OCI-LY1 (cell line): ENCODE results near the gene SYT4.

ENCODE experiments used
- H2AFZ ChIP-seq: fragments of 200-600 bp; sonication (generic), shearing (Covaris generic); 2 replicates; pipeline ENCODE4 v1.6.0; 2014; ENCODE audit warnings: antibody characterized with exemption, mild to moderate bottlenecking, low read length
- H3F3A ChIP-seq: fragments of 200-600 bp; sonication (generic), shearing (Covaris generic); 2 replicates; pipeline ENCODE4 v1.6.0; 2014; ENCODE audit warnings: mild to moderate bottlenecking, antibody characterized with exemption, low read length, moderate library complexity; ENCODE audit not compliant: insufficient read depth
- H3K27ac ChIP-seq: fragments of 200-600 bp; sonication (generic); 2 replicates; pipeline ENCODE4 v1.5.1; 2014; ENCODE audit warnings: low read length, mixed run types, mild to moderate bottlenecking, low read depth; ENCODE audit not compliant: poor library complexity, severe bottlenecking
- H3K27me3 ChIP-seq: fragments of 200-600 bp; sonication (generic); 2 replicates; pipeline ENCODE4 v1.6.0; 2014; ENCODE audit warnings: antibody characterized with exemption, mild to moderate bottlenecking, low read length, moderate library complexity; ENCODE audit not compliant: insufficient read depth
- H3K36me3 ChIP-seq: fragments of 200-600 bp; sonication (generic); 2 replicates; pipeline ENCODE4 v1.6.1; 2014; ENCODE audit warnings: mild to moderate bottlenecking, antibody characterized with exemption, low read length, moderate library complexity, mixed read lengths; ENCODE audit not compliant: insufficient read depth
- H3K4me1 ChIP-seq: fragments of 200-600 bp; sonication (generic); 2 replicates; pipeline ENCODE4 v1.5.1; 2014; ENCODE audit warnings: mild to moderate bottlenecking, low read length, moderate library complexity; ENCODE audit not compliant: insufficient read depth, severe bottlenecking
- H3K4me2 ChIP-seq: fragments of 200-600 bp; sonication (generic), shearing (Covaris generic); 2 replicates; pipeline ENCODE4 v1.6.1; 2014; ENCODE audit warnings: low read length
- H3K4me3 ChIP-seq: fragments of 200-600 bp; sonication (generic); 2 replicates; pipeline ENCODE4 v1.5.1; 2014; ENCODE audit warnings: low read length, low read depth, mild to moderate bottlenecking, mixed read lengths; ENCODE audit not compliant: poor library complexity, severe bottlenecking
- H3K79me2 ChIP-seq: fragments of 200-600 bp; shearing (Covaris generic); 2 replicates; pipeline ENCODE4 v1.6.1; 2016; ENCODE audit warnings: mixed run types, low read length, mixed read lengths; ENCODE audit not compliant: insufficient read depth
- H3K9ac ChIP-seq: fragments of 200-600 bp; sonication (generic), shearing (Covaris generic); 2 replicates; pipeline ENCODE4 v1.6.1; 2014; ENCODE audit warnings: mild to moderate bottlenecking, low read length, mixed read lengths
- H3K9me2 ChIP-seq: fragments of 200-600 bp; sonication (generic), shearing (Covaris generic); 2 replicates; pipeline ENCODE4 v1.6.1; 2014; ENCODE audit warnings: low read depth, mild to moderate bottlenecking, low read length, mixed read lengths
- H3K9me3 ChIP-seq: fragments of 200-600 bp; shearing (Covaris generic); 2 replicates; pipeline ENCODE4 v1.6.1; 2014; ENCODE audit warnings: low read length, mixed read lengths
- H4K20me1 ChIP-seq: fragments of 200-600 bp; sonication (generic), shearing (Covaris generic); 2 replicates; pipeline ENCODE4 v1.6.0; 2016; ENCODE audit warnings: mild to moderate bottlenecking, low read length; ENCODE audit not compliant: insufficient read depth
- EZH2 ChIP-seq: fragments of 200-600 bp; sonication (generic), shearing (Covaris generic); IDR thresholded peaks from 2 replicates; pipeline ENCODE4 v1.8.0; 2017; ENCODE audit warnings: borderline replicate concordance, mixed run types, mild to moderate bottlenecking, antibody characterized with exemption, low read length, moderate library complexity, mixed read lengths
- TF ChIP-seq, protein P1 (sequence below): fragments of 200-600 bp; sonication (generic), shearing (Covaris generic); IDR thresholded peaks from 2 replicates; pipeline ENCODE4 v1.5.1; 2017; ENCODE audit warnings: mild to moderate bottlenecking, antibody characterized with exemption, low read length, moderate library complexity, mixed read lengths

Gene SYT4

GRCh38 chr18:43220691-43221090 lies 56.6 kb downstream of the SYT4 start:
- no peaks in the 10 kb centered on the region for H3K4me1 ChIP-seq
- H3K36me3 ChIP-seq: no peaks in the 10 kb centered on the region
- no peaks in the 10 kb centered on the region for H3K27me3 ChIP-seq
- H3K27ac ChIP-seq: no peak overlapping the region
- H3K9ac ChIP-seq: no peak overlapping the region
- H3K9me3 ChIP-seq: no peaks in the 10 kb centered on the region
- no peak for TF ChIP-seq EZH2
- TF ChIP-seq, protein P1, sequence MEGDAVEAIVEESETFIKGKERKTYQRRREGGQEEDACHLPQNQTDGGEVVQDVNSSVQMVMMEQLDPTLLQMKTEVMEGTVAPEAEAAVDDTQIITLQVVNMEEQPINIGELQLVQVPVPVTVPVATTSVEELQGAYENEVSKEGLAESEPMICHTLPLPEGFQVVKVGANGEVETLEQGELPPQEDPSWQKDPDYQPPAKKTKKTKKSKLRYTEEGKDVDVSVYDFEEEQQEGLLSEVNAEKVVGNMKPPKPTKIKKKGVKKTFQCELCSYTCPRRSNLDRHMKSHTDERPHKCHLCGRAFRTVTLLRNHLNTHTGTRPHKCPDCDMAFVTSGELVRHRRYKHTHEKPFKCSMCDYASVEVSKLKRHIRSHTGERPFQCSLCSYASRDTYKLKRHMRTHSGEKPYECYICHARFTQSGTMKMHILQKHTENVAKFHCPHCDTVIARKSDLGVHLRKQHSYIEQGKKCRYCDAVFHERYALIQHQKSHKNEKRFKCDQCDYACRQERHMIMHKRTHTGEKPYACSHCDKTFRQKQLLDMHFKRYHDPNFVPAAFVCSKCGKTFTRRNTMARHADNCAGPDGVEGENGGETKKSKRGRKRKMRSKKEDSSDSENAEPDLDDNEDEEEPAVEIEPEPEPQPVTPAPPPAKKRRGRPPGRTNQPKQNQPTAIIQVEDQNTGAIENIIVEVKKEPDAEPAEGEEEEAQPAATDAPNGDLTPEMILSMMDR: no peak
- H2AFZ ChIP-seq: no peak overlapping the region
- H3K9me2 ChIP-seq: no peaks in the 10 kb centered on the region
- H3K4me2 ChIP-seq: no peak overlapping the region
- no peaks in the 10 kb centered on the region for H3K79me2 ChIP-seq
- no peaks in the 10 kb centered on the region for H3F3A ChIP-seq
- no peaks in the 10 kb centered on the region for H4K20me1 ChIP-seq
- no peak overlapping the region for H3K4me3 ChIP-seq
